Cardiac muscle cell (in vitro differentiated cells and primary cell): ENCODE data around the gene TXNL4A. TPM values are rescaled to one million over a fixed set of nuclear protein-coding genes. Genes with fewer than 3 reads are reported as not detected.
"Not testable (repeated sequence)": the region's sequence is repeated elsewhere in the genome, so short reads cannot be mapped to it uniquely, and the experiment has no call there.

Experiments
- DNase-seq, 2 donors: peaks; one replicate each; pipeline versions ENCODE4 v3.0.0 to v3.0.0-alpha.2; 2010 to 2017; ENCODE audit warnings: low read depth in 1 of 2, low spot score in 1 of 2
- H3K27ac ChIP-seq: fragments of 200-600 bp; sonication (generic); 2 replicates; pipeline ENCODE4 v1.5.1; 2016
- H3K27me3 ChIP-seq: fragments of 200-600 bp; sonication (generic); 2 replicates; pipeline ENCODE4 v1.6.0; 2016; ENCODE audit warnings: control low read depth
- H3K36me3 ChIP-seq: fragments of 200-600 bp; sonication (generic); 2 replicates; pipeline ENCODE4 v1.5.1; 2016; ENCODE audit warnings: control low read depth
- H3K4me1 ChIP-seq: fragments of 200-600 bp; sonication (generic); 2 replicates; pipeline ENCODE4 v1.8.1; 2017; ENCODE audit warnings: low read depth, mild to moderate bottlenecking, mixed run types
- H3K4me3 ChIP-seq: fragments of 200-600 bp; sonication (generic); 2 replicates; pipeline ENCODE4 v1.5.1; 2016; ENCODE audit warnings: mild to moderate bottlenecking
- H3K9me3 ChIP-seq: fragments of 200-600 bp; sonication (generic); 2 replicates; pipeline ENCODE4 v1.5.1; 2017; ENCODE audit warnings: low read depth, mild to moderate bottlenecking, control low read depth
- polyA plus RNA-seq: library from polyadenylated mRNA; unstranded; fragments of >200 nt; fragmentation: Nextera tagmentation; extraction: Ambion mirVana; gene quantifications from 2 replicates; pipeline ENCODE4 v1.2.1, GENCODE V29; 2016
- total RNA-seq: library from RNA; depleted of rRNA; stranded (reverse); fragments of >200 nt; gene quantifications from 2 replicates; pipeline ENCODE4 v1.2.3, GENCODE V29; 2016
- TF ChIP-seq, protein P1 (sequence below): IDR thresholded peaks from 2 replicates; pipeline ENCODE4 v1.5.1; 2012; ENCODE audit warnings: low read depth, mild to moderate bottlenecking, low read length

TXNL4A gene
- total and polyA plus RNA-seq, 2 experiments from 2014 or later, result 32.2 to 318 TPM

DNA sequence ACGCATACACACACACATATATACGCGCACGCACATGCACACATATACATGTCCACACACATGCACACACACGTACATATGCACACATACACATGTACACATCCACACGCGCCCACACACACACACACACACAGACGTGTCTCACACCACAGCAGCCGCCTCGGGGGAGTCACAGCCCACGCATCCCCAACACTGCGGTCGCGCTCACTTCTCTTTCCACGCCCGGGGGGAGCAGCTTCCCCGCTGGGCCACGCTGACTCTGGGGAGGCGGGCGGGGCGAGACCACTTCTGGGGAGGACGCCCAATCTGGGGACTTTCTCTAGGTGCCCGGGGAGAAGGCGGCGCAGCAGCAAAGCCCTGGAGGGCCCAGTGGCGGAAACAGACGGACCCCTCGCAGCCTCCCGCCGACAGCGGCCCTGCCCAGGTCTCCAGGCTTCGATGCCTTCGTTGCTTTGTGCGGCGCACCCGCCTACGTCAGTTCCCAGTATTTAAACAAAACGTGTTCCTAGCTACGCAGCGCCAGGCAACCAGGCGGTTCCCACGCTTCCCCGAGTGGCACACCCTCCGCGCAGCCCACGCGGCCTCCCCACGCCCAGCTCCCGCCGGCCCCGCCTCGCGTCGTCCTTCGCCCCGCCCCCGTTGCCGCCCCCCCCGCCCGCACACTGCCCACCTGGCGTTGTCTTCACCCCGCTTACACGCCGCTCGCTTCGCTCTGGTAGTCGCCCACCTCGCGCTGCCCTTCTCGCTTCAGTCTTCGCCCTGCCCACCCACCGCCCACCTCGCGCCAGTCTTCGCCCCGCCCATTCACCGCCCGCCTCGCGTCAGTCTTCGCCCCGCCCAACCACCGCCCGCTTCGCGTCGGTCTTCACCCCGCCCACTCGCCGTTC is 45.1 kb upstream of the TXNL4A start:
- H3K27ac ChIP-seq, result peak overlapping the region; percentile 87
- peak; percentile 56 to 99 for DNase-seq

DNA sequence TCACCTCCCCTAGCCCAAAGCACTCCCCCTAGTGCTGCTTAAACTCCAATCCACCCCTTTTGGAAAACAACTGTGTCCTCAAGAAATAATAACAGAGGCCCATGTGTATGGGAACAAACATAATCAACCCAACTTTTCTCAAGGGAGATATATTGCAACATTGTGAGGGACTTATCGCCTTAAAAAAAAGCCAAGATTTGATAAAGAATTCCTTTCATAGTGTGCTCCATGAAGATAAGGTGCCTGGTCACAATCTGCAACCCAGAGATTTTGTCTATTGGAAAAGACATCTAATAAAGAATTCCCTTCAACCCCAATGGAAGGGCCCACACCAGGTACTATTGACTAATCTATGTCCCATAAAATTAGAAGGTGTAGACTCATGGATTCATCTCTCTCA is 41.3 kb upstream of the TXNL4A start:
- no peaks in the 10 kb centered on the region for H3K9me3 ChIP-seq
- no peak overlapping the region for H3K27ac ChIP-seq
- H3K36me3 ChIP-seq, result no peaks in the 10 kb centered on the region
- no peak for DNase-seq
- no peaks in the 10 kb centered on the region for H3K27me3 ChIP-seq
- H3K4me1 ChIP-seq, result no peaks in the 10 kb centered on the region
- no peak overlapping the region for H3K4me3 ChIP-seq
- TF ChIP-seq, protein P1, sequence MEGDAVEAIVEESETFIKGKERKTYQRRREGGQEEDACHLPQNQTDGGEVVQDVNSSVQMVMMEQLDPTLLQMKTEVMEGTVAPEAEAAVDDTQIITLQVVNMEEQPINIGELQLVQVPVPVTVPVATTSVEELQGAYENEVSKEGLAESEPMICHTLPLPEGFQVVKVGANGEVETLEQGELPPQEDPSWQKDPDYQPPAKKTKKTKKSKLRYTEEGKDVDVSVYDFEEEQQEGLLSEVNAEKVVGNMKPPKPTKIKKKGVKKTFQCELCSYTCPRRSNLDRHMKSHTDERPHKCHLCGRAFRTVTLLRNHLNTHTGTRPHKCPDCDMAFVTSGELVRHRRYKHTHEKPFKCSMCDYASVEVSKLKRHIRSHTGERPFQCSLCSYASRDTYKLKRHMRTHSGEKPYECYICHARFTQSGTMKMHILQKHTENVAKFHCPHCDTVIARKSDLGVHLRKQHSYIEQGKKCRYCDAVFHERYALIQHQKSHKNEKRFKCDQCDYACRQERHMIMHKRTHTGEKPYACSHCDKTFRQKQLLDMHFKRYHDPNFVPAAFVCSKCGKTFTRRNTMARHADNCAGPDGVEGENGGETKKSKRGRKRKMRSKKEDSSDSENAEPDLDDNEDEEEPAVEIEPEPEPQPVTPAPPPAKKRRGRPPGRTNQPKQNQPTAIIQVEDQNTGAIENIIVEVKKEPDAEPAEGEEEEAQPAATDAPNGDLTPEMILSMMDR, result no peak

More for the DNA sequence above, 45.1 kb upstream of the TXNL4A start:
- Histone ChIP-seq H3K4me1 (no peaks in the 10 kb centered on the region), H3K9me3 (no peaks in the 10 kb centered on the region), H3K27me3 (no peaks in the 10 kb centered on the region), H3K4me3 (peak overlapping the region; percentile 48), H3K36me3 (no peaks in the 10 kb centered on the region)
- TF ChIP-seq, protein P1, result no peak

DNA sequence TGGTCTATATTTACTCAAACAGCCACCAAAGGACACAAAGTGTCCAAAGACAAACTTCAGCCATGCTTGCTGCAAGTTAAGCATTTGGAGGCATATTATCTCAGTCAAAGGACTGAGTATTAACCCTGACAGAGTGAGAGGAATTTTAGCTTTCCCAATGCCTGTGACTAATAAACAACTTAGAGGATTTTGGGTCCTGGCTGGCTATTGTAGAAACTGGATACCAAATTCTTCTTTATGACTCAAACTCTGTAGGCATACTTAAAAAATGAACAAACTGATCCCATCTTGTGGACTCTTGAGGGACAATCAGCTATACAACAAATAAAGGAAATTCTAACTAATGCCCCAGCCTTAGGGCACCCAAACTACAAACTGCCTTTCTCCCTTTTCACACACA is 39.4 kb upstream of the TXNL4A start:
- H3K27ac ChIP-seq, H3K36me3 ChIP-seq, H3K27me3 ChIP-seq, H3K4me1 ChIP-seq, H3K4me3 ChIP-seq, H3K9me3 ChIP-seq: not testable (repeated sequence)
- peak in 1 of 2 donors; percentile 54 for DNase-seq

DNA sequence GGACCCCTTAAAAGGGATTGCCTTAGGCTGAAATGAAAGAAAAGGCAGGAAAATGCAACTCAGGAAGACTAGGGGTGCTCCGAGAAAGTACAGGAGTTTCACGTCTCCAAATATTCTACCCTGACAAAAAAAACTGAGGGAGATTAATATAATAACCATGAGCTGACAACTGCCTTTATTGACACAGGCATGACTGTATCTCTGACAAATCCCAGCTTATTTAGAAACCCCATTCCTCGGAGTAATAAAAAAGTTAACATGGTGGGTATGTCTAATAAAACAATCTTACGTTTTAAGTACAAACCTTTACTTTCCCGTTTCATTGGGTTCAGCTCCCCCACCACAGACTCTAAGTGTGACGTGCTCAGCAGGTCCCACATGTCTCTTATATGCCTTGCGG is 38.0 kb upstream of the TXNL4A start:
- H3K4me1 ChIP-seq, result no peaks in the 10 kb centered on the region
- H3K9me3 ChIP-seq, result no peaks in the 10 kb centered on the region
- no peaks in the 10 kb centered on the region for H3K27me3 ChIP-seq
- TF ChIP-seq, protein P1, result no peak
- H3K27ac ChIP-seq, result no peak overlapping the region
- no peaks in the 10 kb centered on the region for H3K36me3 ChIP-seq
- H3K4me3 ChIP-seq, result no peak overlapping the region
- no peak for DNase-seq

DNA sequence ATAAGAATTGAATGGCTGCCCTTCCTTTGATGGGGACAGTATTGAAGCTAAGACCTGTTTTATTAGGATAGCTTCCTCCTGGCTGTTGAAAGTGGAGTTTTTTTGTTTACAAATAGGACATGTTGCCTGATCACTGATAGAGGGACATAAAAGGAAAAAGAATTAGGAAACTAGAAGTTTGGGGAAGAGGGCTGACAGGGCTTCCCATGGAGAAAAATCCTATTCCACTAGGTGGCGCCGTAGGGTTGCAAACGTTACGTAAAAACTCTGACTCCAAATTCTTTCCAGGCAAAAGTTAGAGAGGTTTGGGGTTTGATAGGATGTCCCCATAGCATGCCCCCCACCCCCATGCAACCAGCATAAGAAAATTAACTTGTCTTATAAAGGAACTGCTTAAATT is 34.8 kb upstream of the TXNL4A start:
- Histone ChIP-seq H3K4me3 (no peak overlapping the region), H3K27ac (no peak overlapping the region), H3K36me3 (no peaks in the 10 kb centered on the region), H3K9me3 (no peaks in the 10 kb centered on the region), H3K27me3 (no peaks in the 10 kb centered on the region), H3K4me1 (no peaks in the 10 kb centered on the region)
- TF ChIP-seq, protein P1, result peak; percentile 25
- no peak for DNase-seq

DNA sequence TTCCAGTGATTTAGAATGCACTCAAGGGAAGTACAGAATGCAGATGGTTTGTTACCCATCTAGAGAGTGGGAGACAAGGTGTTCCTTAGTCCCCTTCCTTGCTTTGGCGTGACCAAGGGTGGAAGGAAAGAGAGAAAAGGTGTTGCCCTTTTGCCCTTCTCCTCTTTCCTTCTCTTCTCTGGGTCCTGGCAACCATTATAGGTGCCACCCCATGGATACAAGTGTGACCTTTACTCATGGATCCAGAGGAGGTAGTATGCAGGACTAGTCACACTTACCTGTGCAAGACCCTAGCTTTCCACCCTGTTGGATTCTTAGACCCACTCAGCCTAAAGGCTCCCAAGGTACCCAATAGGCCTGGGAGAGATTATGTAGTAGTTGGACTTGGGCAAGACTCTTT is 34.2 kb upstream of the TXNL4A start:
- Histone ChIP-seq H3K4me3 (no peak overlapping the region), H3K9me3 (no peaks in the 10 kb centered on the region), H3K27me3 (no peaks in the 10 kb centered on the region), H3K4me1 (no peaks in the 10 kb centered on the region), H3K36me3 (no peaks in the 10 kb centered on the region), H3K27ac (no peak overlapping the region)
- TF ChIP-seq, protein P1, result no peak
- DNase-seq, result peak; percentile 43 to 54
